ENCODE results near the gene ONECUT2.

- TF ChIP-seq CTCF (conservative IDR thresholded peaks at IDR 0.05; ENCODE audit: low read depth in 2 of 2) (no peak), POLR2AphosphoS5 (IDR thresholded peaks at IDR 0.05; ENCODE audit: low read depth) (no peak), EZH2 (IDR thresholded peaks at IDR 0.05; ENCODE audit: low read depth, unreplicated experiment) (no peak), EZH2phosphoT487 (IDR thresholded peaks at IDR 0.05; ENCODE audit: unreplicated experiment) (no peak), STAT1 (IDR thresholded peaks at IDR 0.05; ENCODE audit: unreplicated experiment) (no peak), REST (IDR thresholded peaks at IDR 0.05; ENCODE audit: unreplicated experiment) (peak; percentile 26)
Observed at GRCh38 chr18:57498682-57499256, 63.6 kb downstream of the ONECUT2 start.
